ENCODE results near the gene VARS2. TPM values are rescaled to one million over a fixed set of nuclear protein-coding genes. Genes with fewer than 3 reads are reported as not detected.

The VARS2 gene
- total RNA-seq, 1 donor from 2014 or later, result 5.7 TPM

- TF ChIP-seq, protein P1, sequence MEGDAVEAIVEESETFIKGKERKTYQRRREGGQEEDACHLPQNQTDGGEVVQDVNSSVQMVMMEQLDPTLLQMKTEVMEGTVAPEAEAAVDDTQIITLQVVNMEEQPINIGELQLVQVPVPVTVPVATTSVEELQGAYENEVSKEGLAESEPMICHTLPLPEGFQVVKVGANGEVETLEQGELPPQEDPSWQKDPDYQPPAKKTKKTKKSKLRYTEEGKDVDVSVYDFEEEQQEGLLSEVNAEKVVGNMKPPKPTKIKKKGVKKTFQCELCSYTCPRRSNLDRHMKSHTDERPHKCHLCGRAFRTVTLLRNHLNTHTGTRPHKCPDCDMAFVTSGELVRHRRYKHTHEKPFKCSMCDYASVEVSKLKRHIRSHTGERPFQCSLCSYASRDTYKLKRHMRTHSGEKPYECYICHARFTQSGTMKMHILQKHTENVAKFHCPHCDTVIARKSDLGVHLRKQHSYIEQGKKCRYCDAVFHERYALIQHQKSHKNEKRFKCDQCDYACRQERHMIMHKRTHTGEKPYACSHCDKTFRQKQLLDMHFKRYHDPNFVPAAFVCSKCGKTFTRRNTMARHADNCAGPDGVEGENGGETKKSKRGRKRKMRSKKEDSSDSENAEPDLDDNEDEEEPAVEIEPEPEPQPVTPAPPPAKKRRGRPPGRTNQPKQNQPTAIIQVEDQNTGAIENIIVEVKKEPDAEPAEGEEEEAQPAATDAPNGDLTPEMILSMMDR (IDR thresholded peaks at IDR 0.05), result no peak
- DNase-seq (ENCODE audit: low spot score in 2 of 2), result no peak
- no peaks in the 10 kb centered on the region for H3K9me3 ChIP-seq
- H3K4me3 ChIP-seq, result no peak overlapping the region
- H3K27me3 ChIP-seq, result no peaks in the 10 kb centered on the region
- H3K4me1 ChIP-seq, result peaks cover 0 to 3% of the 10 kb centered on the region in 2 donors
- no peak overlapping the region for H3K27ac ChIP-seq
- H3K36me3 ChIP-seq, result no peaks in the 10 kb centered on the region
- intact Hi-C loops (cut with DNase I), result no loop called here
Measured at GRCh38 chr6:30957716-30958115, 43.7 kb downstream of the VARS2 start.

- TF ChIP-seq, protein P1 (IDR thresholded peaks at IDR 0.05), result no peak
Measured at GRCh38 chr6:30960907-30961673, 47.1 kb downstream of the VARS2 start.

DNA sequence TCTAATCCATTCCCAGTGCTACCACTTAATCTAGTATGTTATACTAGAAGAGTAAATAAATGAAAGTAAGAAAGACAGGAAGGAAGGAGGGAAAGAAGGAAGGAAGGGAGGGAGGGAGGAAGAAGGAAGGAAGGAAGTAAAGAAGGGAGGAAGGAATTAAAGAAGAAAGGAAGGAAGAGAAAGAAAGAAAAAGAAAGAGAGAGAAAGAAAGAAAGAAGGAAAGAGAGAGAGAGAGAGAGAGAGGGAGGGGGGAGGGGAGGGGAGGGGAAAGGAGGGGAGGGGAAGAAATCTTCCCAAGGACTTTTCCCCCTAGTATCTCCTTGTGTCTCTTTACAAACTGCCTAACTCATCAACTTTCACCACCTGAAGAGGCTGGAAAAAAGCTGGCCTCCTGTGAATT, 48.7 kb downstream of the VARS2 start:
- DNase-seq (ENCODE audit: low spot score in 2 of 2), result no peak
- no peaks in the 10 kb centered on the region for H3K4me1 ChIP-seq
- H3K4me3 ChIP-seq, result no peak overlapping the region
- intact Hi-C loops (cut with DNase I), result no loop called here
- no peak overlapping the region for H3K27ac ChIP-seq
- H3K36me3 ChIP-seq, result no peaks in the 10 kb centered on the region
- TF ChIP-seq, protein P1 (IDR thresholded peaks at IDR 0.05), result no peak
- no peaks in the 10 kb centered on the region for H3K27me3 ChIP-seq
- H3K9me3 ChIP-seq, result no peaks in the 10 kb centered on the region

More at GRCh38 chr6:30960907-30961673, 47.1 kb downstream of the VARS2 start:
- Histone ChIP-seq H3K4me3 (no peak overlapping the region), H3K4me1 (no peaks in the 10 kb centered on the region), H3K36me3 (no peaks in the 10 kb centered on the region), H3K9me3 (no peaks in the 10 kb centered on the region), H3K27me3 (no peaks in the 10 kb centered on the region), H3K27ac (no peak overlapping the region)
- intact Hi-C loops (cut with DNase I), result no loop called here
- DNase-seq (ENCODE audit: low spot score in 2 of 2), result no peak

GRCh38 chr6:30963641-30964040, 49.6 kb downstream of the VARS2 start:
- intact Hi-C loops (cut with DNase I), result no loop called here
- H3K9me3 ChIP-seq, result no peaks in the 10 kb centered on the region
- TF ChIP-seq, protein P1 (IDR thresholded peaks at IDR 0.05), result no peak
- no peaks in the 10 kb centered on the region for H3K36me3 ChIP-seq
- no peak overlapping the region for H3K4me3 ChIP-seq
- H3K27ac ChIP-seq, result no peak overlapping the region
- H3K4me1 ChIP-seq, result no peaks in the 10 kb centered on the region
- H3K27me3 ChIP-seq, result no peaks in the 10 kb centered on the region
- DNase-seq (ENCODE audit: low spot score in 2 of 2), result no peak

GRCh38 chr6:30964075-30964474, 50.0 kb downstream of the VARS2 start:
- Histone ChIP-seq H3K4me3 (no peak overlapping the region), H3K36me3 (no peaks in the 10 kb centered on the region), H3K4me1 (no peaks in the 10 kb centered on the region), H3K27ac (no peak overlapping the region), H3K9me3 (no peaks in the 10 kb centered on the region), H3K27me3 (no peaks in the 10 kb centered on the region)
- TF ChIP-seq, protein P1 (IDR thresholded peaks at IDR 0.05), result no peak
- intact Hi-C loops (cut with DNase I), result no loop called here
- DNase-seq (ENCODE audit: low spot score in 2 of 2), result no peak

Data from ascending aorta (tissue), 2 donors.